Lung (tissue), 12 donors: ENCODE results near the gene ZNF835. TPM values are rescaled to one million over a fixed set of nuclear protein-coding genes. Genes with fewer than 3 reads are reported as not detected.

Source experiments
- ATAC-seq: fragments of 200-7000 bp; cut with Tn5 transposase; one replicate; pipeline ENCODE4 v1.9.1; 2020; ENCODE audit warnings: moderate number of reproducible peaks; ENCODE audit not compliant: insufficient read depth, low FRiP score
- DNase-seq, 3 donors: peaks; one replicate each; pipeline ENCODE4 v3.0.0-alpha.2; 2013 to 2017
- H3K27ac ChIP-seq, 2 donors: one replicate each; pipeline ENCODE4 v1.5.1; 2013; ENCODE audit warnings: mild to moderate bottlenecking in 2 of 2, moderate library complexity in 2 of 2, control low read depth in 1 of 2, inconsistent platforms in 1 of 2, low read depth in 1 of 2, low read length in 1 of 2
- H3K27me3 ChIP-seq, 3 donors: one replicate each; pipeline ENCODE4 v1.5.1; 2013; ENCODE audit warnings: low read length in 2 of 3; ENCODE audit not compliant: control insufficient read depth in 3 of 3, insufficient read depth in 3 of 3
- H3K36me3 ChIP-seq, 4 donors: one replicate each; pipeline ENCODE4 v1.5.1; 2013; ENCODE audit warnings: low read length in 4 of 4, mild to moderate bottlenecking in 1 of 4, moderate library complexity in 1 of 4; ENCODE audit not compliant: control insufficient read depth in 4 of 4, insufficient read depth in 4 of 4
- H3K4me1 ChIP-seq, 5 donors: one replicate each; pipeline ENCODE4 v1.5.1; 2013; ENCODE audit warnings: low read length in 5 of 5, mild to moderate bottlenecking in 2 of 5, moderate library complexity in 1 of 5; ENCODE audit not compliant: control insufficient read depth in 5 of 5, insufficient read depth in 5 of 5
- H3K4me3 ChIP-seq: one replicate; pipeline ENCODE4 v1.5.1; 2013; ENCODE audit warnings: mild to moderate bottlenecking, control low read depth, moderate library complexity
- H3K9ac ChIP-seq, 2 donors: one replicate each; pipeline ENCODE4 v1.5.1; 2013; ENCODE audit warnings: low read length in 2 of 2, control low read depth in 1 of 2; ENCODE audit not compliant: insufficient read depth in 1 of 2
- H3K9me3 ChIP-seq, 4 donors: one replicate each; pipeline ENCODE4 v1.5.1; 2013; ENCODE audit warnings: low read length in 3 of 4, mild to moderate bottlenecking in 1 of 4, moderate library complexity in 1 of 4; ENCODE audit not compliant: control insufficient read depth in 4 of 4, insufficient read depth in 3 of 4
- WGBS, 2 donors: extraction: QIAGEN DNeasy Blood & Tissue Kit; methylation state at CpG; one replicate each; pipeline ENCODE4 v1.1.7; 2013; 5-methylcytosine and 5-hydroxymethylcytosine counted together
- polyA plus RNA-seq, 2 donors: library from polyadenylated mRNA; stranded (reverse); fragments of 200-250 nt; gene quantifications; one replicate each; pipeline ENCODE4 v1.2.1, GENCODE V29; 2013
- total RNA-seq, 2 donors: library from RNA; depleted of rRNA in 1 of 2; stranded (reverse); fragments of >200 nt in 1 of 2; gene quantifications; one replicate each; pipeline ENCODE4 v1.2.1, GENCODE V29; 2014 to 2021
- TF ChIP-seq, protein P1 (sequence below): IDR thresholded peaks from 2 replicates; pipeline ENCODE4 v1.5.1; 2012; ENCODE audit warnings: mild to moderate bottlenecking; ENCODE audit errors: control extremely low read depth, extremely low read depth
- donor health status: control.
- donor health status: control.
- donor health status: Bipolar disorder and iron deficiency.
- donor health status: healthy.
- donor health status: DM: yes; HTN: yes; CAD: no.

The ZNF835 gene
- total and polyA plus RNA-seq, 4 donors = 0.49 to 3.2 (median 1.9) TPM

DNA sequence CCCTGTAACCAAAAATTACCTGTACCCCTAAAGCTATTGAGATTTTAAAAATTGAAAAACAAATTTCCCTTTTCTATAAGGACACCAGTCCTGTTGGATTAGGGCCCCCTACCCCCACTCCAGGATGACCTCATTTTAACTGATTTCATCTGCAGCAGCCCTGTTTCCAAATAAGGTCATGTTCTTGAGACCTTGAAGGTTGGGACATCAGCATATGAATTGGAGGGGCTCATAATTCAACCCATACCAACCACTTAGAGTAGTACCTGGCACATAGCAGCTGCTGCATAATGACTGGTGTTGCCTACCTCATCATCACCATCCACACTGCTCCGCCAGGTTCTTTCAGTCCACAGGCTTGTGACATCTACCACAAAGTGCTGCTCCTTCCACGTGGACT, 58.8 kb downstream of the ZNF835 start:
- H3K27me3 ChIP-seq = no peaks in the 10 kb centered on the region
- TF ChIP-seq, protein P1, sequence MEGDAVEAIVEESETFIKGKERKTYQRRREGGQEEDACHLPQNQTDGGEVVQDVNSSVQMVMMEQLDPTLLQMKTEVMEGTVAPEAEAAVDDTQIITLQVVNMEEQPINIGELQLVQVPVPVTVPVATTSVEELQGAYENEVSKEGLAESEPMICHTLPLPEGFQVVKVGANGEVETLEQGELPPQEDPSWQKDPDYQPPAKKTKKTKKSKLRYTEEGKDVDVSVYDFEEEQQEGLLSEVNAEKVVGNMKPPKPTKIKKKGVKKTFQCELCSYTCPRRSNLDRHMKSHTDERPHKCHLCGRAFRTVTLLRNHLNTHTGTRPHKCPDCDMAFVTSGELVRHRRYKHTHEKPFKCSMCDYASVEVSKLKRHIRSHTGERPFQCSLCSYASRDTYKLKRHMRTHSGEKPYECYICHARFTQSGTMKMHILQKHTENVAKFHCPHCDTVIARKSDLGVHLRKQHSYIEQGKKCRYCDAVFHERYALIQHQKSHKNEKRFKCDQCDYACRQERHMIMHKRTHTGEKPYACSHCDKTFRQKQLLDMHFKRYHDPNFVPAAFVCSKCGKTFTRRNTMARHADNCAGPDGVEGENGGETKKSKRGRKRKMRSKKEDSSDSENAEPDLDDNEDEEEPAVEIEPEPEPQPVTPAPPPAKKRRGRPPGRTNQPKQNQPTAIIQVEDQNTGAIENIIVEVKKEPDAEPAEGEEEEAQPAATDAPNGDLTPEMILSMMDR = no peak
- ATAC-seq (no peak), DNase-seq (no peak)
- H3K9ac ChIP-seq = no peak overlapping the region
- no peak overlapping the region for H3K4me3 ChIP-seq
- H3K36me3 ChIP-seq = peaks cover 0 to 18% (median 11%) of the 10 kb centered on the region in 4 donors
- 92 to 96% methylated on average over 2 of the region's 2 CpGs for WGBS, 2 donors
- no peak overlapping the region for H3K27ac ChIP-seq
- peaks cover 0 to 3% (median 0%) of the 10 kb centered on the region in 5 donors for H3K4me1 ChIP-seq
- peaks cover 0 to 37% (median 22%) of the 10 kb centered on the region in 4 donors for H3K9me3 ChIP-seq

Other genes starting within 250 kb of the ZNF835 start
- gene ZNF667, start 194.4 kb downstream of the ZNF835 start, total RNA-seq = 10 to 100 TPM in 1 of 2 donors, 1 to 10 TPM in 1; 3.1 to 12.9 TPM
- gene ZNF667, start 194.4 kb downstream of the ZNF835 start, polyA plus RNA-seq = 1 to 10 TPM in 1 of 2 donors, under 1 TPM in 1; 0.69 to 1.2 TPM
- 10 to 100 TPM in 1 of 2 donors, 1 to 10 TPM in 1; 2.4 to 14.4 TPM for gene ZNF471, start 163.9 kb downstream of the ZNF835 start, total RNA-seq
- 1 to 10 TPM; 1.3 to 2.0 TPM for gene ZNF471, start 163.9 kb downstream of the ZNF835 start, polyA plus RNA-seq
- 10 to 100 TPM in 1 of 2 donors, 1 to 10 TPM in 1; 7.0 to 12.9 TPM for gene ZFP28, start 132.8 kb downstream of the ZNF835 start, total RNA-seq
- gene ZFP28, start 132.8 kb downstream of the ZNF835 start, polyA plus RNA-seq = 1 to 10 TPM; 2.7 to 3.6 TPM
- gene ZNF470, start 104.3 kb downstream of the ZNF835 start, total RNA-seq = 1 to 10 TPM; 4.3 to 4.5 TPM
- 1 to 10 TPM; 1.2 to 2.6 TPM for gene ZNF470, start 104.3 kb downstream of the ZNF835 start, polyA plus RNA-seq
- gene ZNF71, start 76.5 kb downstream of the ZNF835 start, total RNA-seq = 1 to 10 TPM; 6.7 to 8.3 TPM
- 1 to 10 TPM; 2.5 to 4.9 TPM for gene ZNF71, start 76.5 kb downstream of the ZNF835 start, polyA plus RNA-seq
- gene SMIM17, start 28.6 kb downstream of the ZNF835 start, total RNA-seq = under 1 TPM; 0.40 to 0.94 TPM
- gene SMIM17, start 28.6 kb downstream of the ZNF835 start, polyA plus RNA-seq = under 1 TPM; 0.10 to 0.15 TPM
- 10 to 100 TPM in 1 of 2 donors, 1 to 10 TPM in 1; 5.0 to 35.8 TPM for gene PEG3, start 169.0 kb upstream of the ZNF835 start, total RNA-seq
- gene PEG3, start 169.0 kb upstream of the ZNF835 start, polyA plus RNA-seq = 1 to 10 TPM in 1 of 2 donors, under 1 TPM in 1; 0.63 to 1.4 TPM
- 1 to 10 TPM in 1 of 2 donors, under 1 TPM in 1; 0.12 to 1.6 TPM for gene ZIM2, start 169.0 kb upstream of the ZNF835 start, total RNA-seq
- gene ZIM2, start 169.0 kb upstream of the ZNF835 start, polyA plus RNA-seq = under 1 TPM in 1 of 2 donors, not detected in 1; 0.08 TPM